Stimulated activated CD8-positive, alpha-beta memory T cell treated with anti-CD3 and anti-CD28 coated beads, Interleukin-4, amount 100 ng/mL, for 48 hours (primary cell): ENCODE results near the gene BCAS1.

Experiments used
- DNase-seq: peaks from one replicate; pipeline ENCODE4 v3.0.0-alpha.2; 2020

The BCAS1 gene

DNA sequence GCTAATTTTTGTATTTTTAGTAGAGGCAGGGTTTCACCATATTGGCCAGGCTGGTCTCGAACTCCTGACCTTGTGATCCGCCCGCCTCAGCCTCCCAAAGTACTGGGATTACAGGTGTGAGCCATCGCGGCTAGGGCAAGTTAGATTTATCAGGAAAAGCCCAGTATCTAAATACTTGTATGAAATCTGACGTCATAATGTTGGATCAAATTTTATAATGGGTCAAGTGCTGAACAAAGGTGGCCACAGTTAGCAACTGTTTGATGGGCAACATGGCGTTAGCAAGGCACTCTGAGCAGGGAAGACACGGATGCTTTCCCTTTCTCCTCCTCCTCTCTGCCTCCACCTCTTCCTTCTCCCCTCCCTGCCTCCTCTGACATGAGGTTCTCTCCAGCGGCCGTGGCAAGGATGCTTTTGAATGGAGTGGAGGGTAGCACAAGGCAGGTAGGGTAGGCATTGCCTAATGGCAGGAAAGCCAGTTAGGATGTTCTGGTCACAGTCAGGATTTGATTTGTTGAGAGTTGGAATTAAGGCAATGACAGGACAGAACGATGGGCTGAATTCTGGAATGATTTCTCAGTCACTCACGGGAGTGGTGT is 149.6 kb downstream of the BCAS1 start:
- DNase-seq = no peak

- no peak for DNase-seq
These were observed 150.5 kb downstream of the BCAS1 start for GRCh38 chr20:53919886-53920285.

DNA sequence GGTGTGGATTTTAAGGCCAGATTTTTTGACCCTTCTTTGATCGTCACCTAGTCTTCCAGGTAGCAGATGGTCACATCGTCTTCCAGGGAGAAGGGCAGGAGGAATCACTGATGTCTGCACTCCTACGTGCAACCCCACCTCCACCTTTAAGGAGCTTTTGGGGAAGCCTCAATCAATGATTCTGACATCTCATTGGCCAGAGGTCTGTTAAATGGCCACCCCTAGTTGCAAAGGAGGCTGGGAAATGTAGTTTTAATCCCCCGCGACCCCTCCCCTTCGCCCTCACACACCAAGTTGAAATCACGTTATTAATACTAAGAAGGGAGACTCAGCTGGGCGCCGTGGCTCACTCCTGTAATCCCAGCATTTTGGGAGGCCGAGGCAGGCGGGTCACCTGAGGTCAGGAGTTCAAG is 151.4 kb downstream of the BCAS1 start:
- no peak for DNase-seq

DNA sequence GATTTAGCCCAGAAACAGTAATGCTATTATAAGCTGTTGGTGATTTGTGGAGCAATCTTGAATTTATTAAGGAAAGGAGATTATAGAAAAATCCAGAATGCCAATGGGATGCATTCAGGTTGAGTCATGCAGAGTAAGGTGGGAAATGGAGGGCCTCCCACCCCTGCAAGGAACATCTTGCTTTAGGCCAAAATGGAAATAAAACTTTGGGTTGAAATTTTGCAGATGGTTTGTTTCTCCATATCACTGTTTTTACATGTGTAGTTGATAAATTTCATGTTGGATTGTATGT is 152.4 kb downstream of the BCAS1 start:
- no peak for DNase-seq

- DNase-seq = no peak
These were observed 153.0 kb downstream of the BCAS1 start for GRCh38 chr20:53917145-53918019.

DNA sequence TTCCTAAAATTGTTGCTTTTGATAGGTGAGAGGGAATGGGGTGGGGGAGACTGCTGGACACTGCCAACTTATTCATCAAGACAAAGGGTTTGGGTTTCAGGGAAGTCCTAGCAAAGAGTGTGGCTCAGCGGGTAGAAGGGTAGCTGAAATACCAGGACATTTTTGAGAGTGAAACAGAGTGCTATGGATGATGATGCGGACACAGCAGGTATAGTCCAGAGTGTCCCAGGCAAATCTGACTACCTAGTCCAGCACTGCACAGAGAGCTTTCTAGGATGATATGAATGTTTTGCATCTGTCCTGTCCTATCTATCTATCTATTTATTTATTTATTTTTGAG is 154.3 kb downstream of the BCAS1 start:
- no peak for DNase-seq

DNA sequence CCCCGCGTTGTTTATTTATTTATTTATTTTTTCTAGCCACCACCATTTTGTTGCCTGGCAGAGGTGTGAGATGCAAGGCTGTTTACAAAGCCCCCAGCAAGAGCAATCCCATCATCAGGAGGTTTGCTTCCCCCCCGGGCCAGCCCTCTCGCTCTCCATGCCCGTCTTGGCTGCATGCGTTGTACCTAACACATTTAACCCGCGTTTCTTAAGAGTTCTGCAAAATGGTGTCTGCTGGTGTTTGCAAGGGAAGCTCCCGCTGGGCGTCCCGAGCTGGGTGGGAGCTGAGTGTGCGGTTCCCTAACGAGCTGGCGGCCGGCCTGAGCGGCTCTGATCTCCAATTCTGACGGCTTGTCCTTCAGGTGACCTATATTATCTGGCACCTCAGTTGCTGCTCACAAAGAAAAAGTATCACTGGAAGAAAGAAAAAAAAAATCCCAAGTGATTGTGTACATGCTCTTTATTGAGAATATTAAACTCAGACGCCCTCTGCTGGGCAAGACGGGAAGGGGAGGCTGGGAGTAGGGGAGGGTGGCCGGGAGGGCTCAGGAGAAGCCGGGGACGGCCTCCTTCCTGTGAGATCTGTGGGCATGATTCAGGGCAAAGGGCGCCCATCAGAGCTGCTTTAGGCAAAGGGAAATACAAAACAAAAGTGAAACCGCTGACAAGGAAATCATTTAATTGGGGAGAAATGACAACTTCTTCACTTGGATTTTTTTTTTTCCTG is 154.8 kb downstream of the BCAS1 start:
- peak; percentile 99 for DNase-seq

- DNase-seq = no peak
These were observed 155.5 kb downstream of the BCAS1 start for GRCh38 chr20:53914781-53915445.

- DNase-seq = no peak
These were observed 156.2 kb downstream of the BCAS1 start for GRCh38 chr20:53914091-53914780.

GRCh38 chr20:53911301-53911700 is 159.1 kb downstream of the BCAS1 start:
- DNase-seq = no peak

DNA sequence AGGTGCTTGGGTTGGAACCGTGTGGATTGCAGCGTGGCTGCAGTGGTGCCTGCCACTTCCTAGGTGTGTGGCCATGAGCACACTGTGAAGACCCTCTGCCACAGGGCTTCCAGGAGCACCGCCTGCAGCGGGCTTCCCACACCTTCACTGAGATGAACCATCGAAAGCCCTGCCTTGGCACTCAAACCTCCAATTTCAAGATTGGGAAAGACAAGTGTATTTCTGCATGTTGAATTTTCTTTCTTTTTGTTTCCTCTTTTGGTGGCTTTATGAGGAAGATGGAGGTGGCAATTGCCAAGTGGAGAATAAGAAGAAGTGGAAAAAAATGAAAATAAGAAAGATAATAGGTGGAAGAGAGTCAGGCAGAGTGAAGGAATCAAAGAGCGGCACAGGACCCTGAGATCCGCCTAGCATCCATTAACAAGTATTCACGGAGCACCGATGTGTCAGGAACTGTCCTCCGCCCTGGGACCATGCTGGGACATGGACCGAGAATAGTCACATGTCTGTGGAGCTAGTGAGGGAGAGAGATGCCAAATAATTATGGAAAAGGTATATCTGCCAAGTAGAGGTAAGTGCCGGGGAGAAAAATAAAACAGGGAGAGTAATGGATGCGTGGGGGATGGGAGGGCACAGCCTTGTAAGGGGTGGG is 159.9 kb downstream of the BCAS1 start:
- DNase-seq = no peak

DNA sequence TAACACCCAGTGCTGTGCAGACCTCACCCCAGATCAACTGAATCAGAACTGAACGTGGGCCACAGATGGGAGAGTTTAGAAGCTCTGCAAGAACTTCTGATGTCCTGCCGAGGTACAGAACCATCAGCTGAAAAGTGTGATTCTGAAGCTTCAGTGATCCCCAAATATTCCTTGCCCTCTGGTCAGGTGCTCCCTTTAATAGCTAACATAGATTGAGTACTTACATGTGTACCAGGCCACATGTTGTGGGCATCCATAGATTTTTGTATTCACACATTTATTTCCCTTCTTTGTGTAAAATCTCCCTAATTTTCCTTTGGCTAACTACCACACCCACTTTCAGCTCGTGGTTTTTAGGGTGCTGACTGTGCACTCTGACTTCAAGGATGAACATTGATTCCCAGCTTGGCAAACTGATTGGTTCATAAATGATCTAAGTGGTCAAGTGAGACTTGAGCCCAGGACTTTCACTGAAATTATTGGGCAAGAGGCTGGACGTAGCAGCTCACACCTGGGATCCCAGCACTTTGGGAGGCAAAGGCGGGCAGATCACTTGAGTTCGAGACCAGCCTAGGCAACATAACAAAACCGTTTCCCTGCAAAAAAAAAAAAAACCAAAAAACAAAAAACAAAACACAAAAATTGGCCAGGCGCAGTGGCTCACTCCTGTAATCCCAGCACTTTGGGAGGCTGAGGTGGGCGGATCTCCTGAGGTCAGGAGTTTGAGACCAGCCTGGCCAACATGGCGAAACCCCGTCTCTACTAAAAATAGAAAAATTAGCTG is 162.2 kb downstream of the BCAS1 start:
- DNase-seq = no peak

DNA sequence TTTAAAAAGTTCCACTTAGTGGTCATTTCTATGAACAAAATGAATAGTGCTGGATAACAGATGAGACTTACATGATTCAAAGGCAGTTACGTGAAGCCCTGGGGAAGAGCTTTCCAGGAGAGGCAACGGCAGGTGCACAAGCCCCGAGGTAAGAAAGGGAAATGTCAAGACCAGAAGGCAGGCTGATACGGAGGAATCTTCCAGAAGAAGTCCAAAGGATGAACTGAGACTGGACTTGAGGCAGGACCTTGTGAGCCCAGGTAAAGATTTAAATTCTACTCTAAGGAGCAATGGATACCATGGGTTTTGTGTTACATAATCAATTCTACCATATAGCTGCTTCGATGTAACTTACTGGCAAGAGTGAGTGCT is 164.6 kb downstream of the BCAS1 start:
- no peak for DNase-seq

GRCh38 chr20:53905019-53905819 is 165.2 kb downstream of the BCAS1 start:
- no peak for DNase-seq

DNA sequence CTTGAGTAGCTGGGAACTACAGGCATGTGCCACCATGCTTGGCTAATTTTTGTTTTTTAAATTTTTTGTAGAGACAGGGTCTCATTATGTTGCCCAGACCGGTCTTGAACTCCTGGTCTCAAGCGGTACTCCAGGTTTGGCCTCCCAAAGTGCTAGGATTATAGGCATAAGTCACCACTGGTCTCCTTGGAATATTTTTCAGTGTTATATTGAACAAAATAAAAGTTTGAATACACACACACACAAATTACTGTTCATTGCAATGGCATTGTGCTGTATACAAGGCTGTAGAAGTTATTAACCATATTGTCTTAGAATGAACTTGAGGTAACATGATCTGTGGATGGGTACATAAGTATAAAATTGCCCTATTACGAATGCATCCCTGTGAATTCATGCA is 166.1 kb downstream of the BCAS1 start:
- DNase-seq = no peak

DNA sequence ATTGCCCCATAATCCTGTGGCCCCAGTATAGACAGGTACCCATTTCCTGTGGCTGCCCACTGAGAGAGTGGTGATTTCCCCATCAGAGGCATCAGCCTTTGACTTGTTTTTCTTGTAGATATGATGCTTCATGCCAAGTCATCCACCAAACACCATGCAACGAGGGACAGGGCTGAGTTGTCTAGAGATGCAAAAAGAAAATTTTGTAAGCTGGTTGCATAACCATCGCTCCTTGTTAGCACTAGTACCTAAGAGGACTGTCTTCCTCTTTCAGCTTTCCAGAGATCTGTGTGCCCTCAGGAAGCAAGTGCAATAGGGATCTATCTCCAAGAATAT is 166.8 kb downstream of the BCAS1 start:
- no peak for DNase-seq

- DNase-seq = no peak
These were observed 167.3 kb downstream of the BCAS1 start for GRCh38 chr20:53902968-53903651.

- DNase-seq = no peak
These were observed 168.8 kb downstream of the BCAS1 start for GRCh38 chr20:53901497-53902096.

DNA sequence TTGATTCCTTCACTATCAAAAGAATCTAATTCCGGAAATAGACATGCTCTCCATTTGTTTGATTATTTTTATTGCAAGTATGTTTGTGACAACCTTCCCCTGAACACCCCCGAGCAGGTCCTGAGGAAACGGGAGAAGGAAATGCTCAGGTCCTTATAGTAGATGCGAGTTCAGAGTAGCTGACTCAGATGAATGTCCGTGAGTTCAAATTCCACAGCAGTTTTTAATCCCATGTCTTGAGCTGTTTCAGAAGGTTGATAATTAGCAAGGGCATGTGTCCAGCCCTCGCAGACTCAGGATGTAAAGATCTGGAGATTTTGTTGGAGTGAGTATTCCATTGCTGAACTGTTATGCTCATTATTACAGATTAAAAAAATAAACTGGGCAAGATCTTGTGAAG is 169.3 kb downstream of the BCAS1 start:
- no peak for DNase-seq
